HEK293 (cell line): ENCODE results near the gene TTC9B.

Experiments
- EGR2 ChIP-seq: fragments of 450-650 bp; formaldehyde crosslinking; IDR thresholded peaks from 2 replicates; pipeline ENCODE4 v1.5.1; 2016; ENCODE audit warnings: low read depth, missing biosample characterization, missing genetic modification characterization
- KLF10 ChIP-seq: fragments of 450-650 bp; IDR thresholded peaks from 2 replicates; pipeline ENCODE4 v1.5.1; 2018; ENCODE audit warnings: missing biosample characterization, mild to moderate bottlenecking, missing genetic modification characterization
- KLF17 ChIP-seq: fragments of 450-650 bp; formaldehyde crosslinking; IDR thresholded peaks from 2 replicates; pipeline ENCODE4 v1.5.1; 2016; ENCODE audit warnings: missing biosample characterization, missing genetic modification characterization
- KLF8 ChIP-seq: fragments of 450-650 bp; formaldehyde crosslinking; IDR thresholded peaks from 2 replicates; pipeline ENCODE4 v1.5.1; 2016; ENCODE audit warnings: missing biosample characterization, missing genetic modification characterization
- MZF1 ChIP-seq: fragments of 450-650 bp; formaldehyde crosslinking; IDR thresholded peaks from 2 replicates; pipeline ENCODE4 v1.5.1; 2017; ENCODE audit warnings: missing biosample characterization, missing genetic modification characterization, borderline replicate concordance
- PRDM2 ChIP-seq: fragments of 450-650 bp; formaldehyde crosslinking; IDR thresholded peaks from 2 replicates; pipeline ENCODE4 v1.5.1; 2016; ENCODE audit warnings: missing biosample characterization, missing genetic modification characterization, borderline replicate concordance
- PRDM6 ChIP-seq: fragments of 450-650 bp; formaldehyde crosslinking; IDR thresholded peaks from 2 replicates; pipeline ENCODE4 v1.5.1; 2017; ENCODE audit warnings: missing biosample characterization, missing genetic modification characterization
- SP7 ChIP-seq: fragments of 450-650 bp; formaldehyde crosslinking; IDR thresholded peaks from 2 replicates; pipeline ENCODE4 v1.5.1; 2016; ENCODE audit warnings: missing biosample characterization, missing genetic modification characterization
- TSHZ1 ChIP-seq: fragments of 450-650 bp; formaldehyde crosslinking; IDR thresholded peaks from 2 replicates; pipeline ENCODE4 v1.5.1; 2016; ENCODE audit warnings: missing biosample characterization, missing genetic modification characterization, borderline replicate concordance
- YY2 ChIP-seq: fragments of 450-650 bp; formaldehyde crosslinking; IDR thresholded peaks from 2 replicates; pipeline ENCODE4 v1.5.1; 2016; ENCODE audit warnings: missing biosample characterization, missing genetic modification characterization
- ZBTB17 ChIP-seq: fragments of 450-650 bp; formaldehyde crosslinking; IDR thresholded peaks from 2 replicates; pipeline ENCODE4 v1.5.1; 2016; ENCODE audit warnings: missing biosample characterization, missing genetic modification characterization
- ZFP37 ChIP-seq: fragments of 450-650 bp; formaldehyde crosslinking; IDR thresholded peaks from 2 replicates; pipeline ENCODE4 v1.5.1; 2016; ENCODE audit warnings: missing biosample characterization, missing genetic modification characterization
- ZNF148 ChIP-seq: fragments of 450-650 bp; formaldehyde crosslinking; IDR thresholded peaks from 2 replicates; pipeline ENCODE4 v1.5.0; 2017; ENCODE audit warnings: missing biosample characterization, missing genetic modification characterization, borderline replicate concordance
- ZNF311 ChIP-seq: fragments of 450-650 bp; formaldehyde crosslinking; IDR thresholded peaks from 2 replicates; pipeline ENCODE4 v1.5.1; 2017; ENCODE audit warnings: missing biosample characterization, missing genetic modification characterization, borderline replicate concordance
- ZNF335 ChIP-seq: fragments of 450-650 bp; formaldehyde crosslinking; conservative IDR thresholded peaks from 2 replicates; pipeline ENCODE4 v1.5.1; 2016; ENCODE audit warnings: missing biosample characterization, missing genetic modification characterization
- ZNF394 ChIP-seq: fragments of 450-650 bp; formaldehyde crosslinking; IDR thresholded peaks from 2 replicates; pipeline ENCODE4 v1.5.1; 2016; ENCODE audit warnings: missing biosample characterization, missing genetic modification characterization, mild to moderate bottlenecking, moderate library complexity, borderline replicate concordance
- ZNF433 ChIP-seq: fragments of 450-650 bp; formaldehyde crosslinking; IDR thresholded peaks from 2 replicates; pipeline ENCODE4 v1.5.1; 2016; ENCODE audit warnings: missing biosample characterization, missing genetic modification characterization, low read depth
- ZNF501 ChIP-seq: fragments of 450-650 bp; formaldehyde crosslinking; IDR thresholded peaks from 2 replicates; pipeline ENCODE4 v1.5.1; 2016; ENCODE audit warnings: missing biosample characterization, missing genetic modification characterization
- ZNF600 ChIP-seq: fragments of 450-650 bp; formaldehyde crosslinking; IDR thresholded peaks from 2 replicates; pipeline ENCODE4 v1.5.1; 2016; ENCODE audit warnings: missing biosample characterization, missing genetic modification characterization
- ZNF660 ChIP-seq: fragments of 450-650 bp; IDR thresholded peaks from 2 replicates; pipeline ENCODE4 v1.5.1; 2018; ENCODE audit warnings: missing biosample characterization, mild to moderate bottlenecking, missing genetic modification characterization
- ZNF830 ChIP-seq: fragments of 450-650 bp; IDR thresholded peaks from 2 replicates; pipeline ENCODE4 v1.5.0; 2018; ENCODE audit warnings: missing biosample characterization, missing genetic modification characterization, low read depth, mild to moderate bottlenecking, moderate library complexity
- ZSCAN30 ChIP-seq: fragments of 450-650 bp; IDR thresholded peaks from 2 replicates; pipeline ENCODE4 v1.5.1; 2018; ENCODE audit warnings: missing biosample characterization, mild to moderate bottlenecking, missing genetic modification characterization, moderate library complexity

Gene TTC9B

GRCh38 chr19:40217027-40217810 is 965 bp downstream of the TTC9B start (continued):
- TF ChIP-seq ZNF148 (0 out of 2 replicates have a peak, but pooled peaks have one; percentile 42), ZFP37 (peak; percentile 49; the same call in 1 of the 2 replicates), ZNF660 (tag by site-specific recombination) (0 out of 2 replicates have a peak, but pooled peaks have one; percentile 19), SP7 (tag by site-specific recombination) (peak; percentile 74; the same call in 1 of the 2 replicates), ZSCAN30 (tag by site-specific recombination) (peak; percentile 57; the same call in 1 of the 2 replicates), ZNF433 (tag by site-specific recombination) (no peak), YY2 (tag by site-specific recombination) (no peak), ZBTB17 (tag by site-specific recombination) (peak; percentile 58; the same call in 1 of the 2 replicates), TSHZ1 (tag by site-specific recombination) (no peak), KLF8 (peak; percentile 78; the same call in 1 of the 2 replicates), MZF1 (tag by site-specific recombination) (no peak), ZNF335 (tag by site-specific recombination) (peak; percentile 98), ZNF311 (no peak), ZNF600 (no peak; the same call in 1 of the 2 replicates), ZNF830 (tag by site-specific recombination) (no peak), KLF17 (peak; percentile 60), EGR2 (tag by site-specific recombination) (0 out of 2 replicates have a peak, but pooled peaks have one; percentile 12), ZNF501 (peak; percentile 65), PRDM2 (tag by site-specific recombination) (no peak), PRDM6 (tag by site-specific recombination) (no peak), KLF10 (tag by site-specific recombination) (peak; percentile 34; the same call in 1 of the 2 replicates), ZNF394 (tag by site-specific recombination) (peak; percentile 38; the same call in 1 of the 2 replicates)
